ENCODE results near the gene F3. TPM values are rescaled to one million over a fixed set of nuclear protein-coding genes. Genes with fewer than 3 reads are reported as not detected.

The F3 gene
- polyA plus RNA-seq, 2 of the 4 experiments (the other 2 are of a cell fraction): 3.2 to 4.4 TPM

GRCh38 chr1:94551449-94551848 is 9.9 kb upstream of the F3 start:
- 91% methylated on average over 7 of the region's 7 CpGs for WGBS (ENCODE audit: missing lambda C conversion rate)
- ATAC-seq: no peak
- TF ChIP-seq RARB (CRISPR knock-in tag; IDR thresholded peaks at IDR 0.05) (no peak), ZSCAN20 (CRISPR knock-in tag; IDR thresholded peaks at IDR 0.05) (no peak), ELK1 (IDR thresholded peaks at IDR 0.05; ENCODE audit: low read depth, low read length) (no peak), HES2 (IDR thresholded peaks at IDR 0.05) (no peak), KDM5A (IDR thresholded peaks at IDR 0.05) (no peak), HDAC2 (IDR thresholded peaks at IDR 0.05) (no peak), RNF2 (IDR thresholded peaks at IDR 0.05; ENCODE audit: borderline replicate concordance, low read depth) (no peak), PHF8 (IDR thresholded peaks at IDR 0.05; ENCODE audit: borderline replicate concordance, low read depth) (no peak), CEBPB (IDR thresholded peaks at IDR 0.05) (no peak), EHMT2 (IDR thresholded peaks at IDR 0.05; ENCODE audit: low read depth) (no peak), FOXS1 (CRISPR knock-in tag; IDR thresholded peaks at IDR 0.05) (no peak), ATOH8 (CRISPR knock-in tag; IDR thresholded peaks at IDR 0.05; ENCODE audit: low read depth) (no peak)
- FAIRE-seq: no peak
- H3K4me2 ChIP-seq: no peak overlapping the region
- ChIA-PET POLR2A (no interaction called here), CTCF (no interaction called here)
- peaks cover 11% of the 10 kb centered on the region; the same call in 2 of the 3 replicates for H3K4me1 ChIP-seq
- H3K4me3 ChIP-seq: no peak overlapping the region
- H3K9me3 ChIP-seq: no peaks in the 10 kb centered on the region
- H3K27ac ChIP-seq: no peak overlapping the region
- DNase-seq (ENCODE audit: low read depth in 1 of 2, low spot score in 1 of 2): no peak

GRCh38 chr1:94550800-94551241 is 9.3 kb upstream of the F3 start:
- Histone ChIP-seq H3K4me1 (peaks cover 11% of the 10 kb centered on the region; the same call in 2 of the 3 replicates), H3K9me3 (no peaks in the 10 kb centered on the region), H3K4me2 (no peak overlapping the region), H3K4me3 (no peak overlapping the region), H3K27ac (no peak overlapping the region; a peak in 1 of 6 replicates)
- no peak for TF ChIP-seq HMGXB4 (CRISPR knock-in tag; IDR thresholded peaks at IDR 0.05; ENCODE audit: borderline replicate concordance)
- TF ChIP-seq REST (IDR thresholded peaks at IDR 0.05): no peak
- TF ChIP-seq JUN (IDR thresholded peaks at IDR 0.05): no peak
- TF ChIP-seq ZSCAN20 (CRISPR knock-in tag; IDR thresholded peaks at IDR 0.05): no peak
- TF ChIP-seq BHLHE40 (IDR thresholded peaks at IDR 0.05; ENCODE audit: low read depth, low read length): no peak
- no peak for TF ChIP-seq HDAC2 (IDR thresholded peaks at IDR 0.05)
- TF ChIP-seq ZFP36 (IDR thresholded peaks at IDR 0.05; ENCODE audit: borderline replicate concordance, partially characterized antibody): no peak
- no peak for TF ChIP-seq KDM1A (IDR thresholded peaks at IDR 0.05; ENCODE audit: low read depth)
- no peak for TF ChIP-seq PHF8 (IDR thresholded peaks at IDR 0.05; ENCODE audit: borderline replicate concordance, low read depth)
- TF ChIP-seq NPAS2 (CRISPR knock-in tag; IDR thresholded peaks at IDR 0.05; ENCODE audit: borderline replicate concordance): no peak
- TF ChIP-seq TP53 (CRISPR knock-in tag; IDR thresholded peaks at IDR 0.05): no peak
- no peak for TF ChIP-seq PBX3 (IDR thresholded peaks at IDR 0.05)
- 86% methylated on average over 5 of the region's 5 CpGs for WGBS (ENCODE audit: missing lambda C conversion rate)
- CTCF ChIA-PET: interaction anchor here (0.8 kb wide), 1 partner anchor 10 kb away, joined by 3 read pairs; no protein-coding TSS in a partner anchor
- no peak for ATAC-seq
- DNase-seq (ENCODE audit: low read depth in 1 of 2, low spot score in 1 of 2): no peak
- no peak for FAIRE-seq
- POLR2A ChIA-PET: no interaction called here
